Ramos (cell line): Measurements from ENCODE around the gene PLCG2.
"Not testable (repeated sequence)": the region's sequence is repeated elsewhere in the genome, so short reads cannot be mapped to it uniquely, and the experiment has no call there.

Experiments
- in situ Hi-C: fragments of 300-500 bp; cut with MboI; formaldehyde crosslinking; loops from one replicate; pipeline ENCODE4 v1.14.3; 2022; ENCODE audit warnings: low sequenced_read_pairs; ENCODE audit not compliant: unreplicated experiment

PLCG2 gene

GRCh38 chr16:81748476-81749198 is 30.5 kb upstream of the PLCG2 start:
- in situ Hi-C loops = loop anchor here (25.0 kb wide), 1 partner anchor 711 kb away; the partner anchor contains the start of gene ATMIN

GRCh38 chr16:81752225-81752875 is 26.7 kb upstream of the PLCG2 start:
- in situ Hi-C loops = no loop called here

GRCh38 chr16:81752876-81753227 is 26.2 kb upstream of the PLCG2 start:
- in situ Hi-C loops = no loop called here

- in situ Hi-C loops = no loop called here
Observed at GRCh38 chr16:81754858-81755257, 24.2 kb upstream of the PLCG2 start.

GRCh38 chr16:81755915-81756614 is 23.0 kb upstream of the PLCG2 start:
- in situ Hi-C loops = no loop called here

GRCh38 chr16:81756615-81757356 is 22.3 kb upstream of the PLCG2 start:
- in situ Hi-C loops = no loop called here

- in situ Hi-C loops = no loop called here
Observed at GRCh38 chr16:81758376-81758775, 20.7 kb upstream of the PLCG2 start.

GRCh38 chr16:81762322-81762721 is 16.8 kb upstream of the PLCG2 start:
- in situ Hi-C loops = not testable (repeated sequence)

- in situ Hi-C loops = no loop called here
Observed at GRCh38 chr16:81765111-81765919, 13.8 kb upstream of the PLCG2 start.

GRCh38 chr16:81765969-81766368 is 13.1 kb upstream of the PLCG2 start:
- in situ Hi-C loops = no loop called here

- in situ Hi-C loops = no loop called here
Observed at GRCh38 chr16:81767987-81768592, 11.0 kb upstream of the PLCG2 start.

GRCh38 chr16:81770008-81770407 is 9.1 kb upstream of the PLCG2 start:
- in situ Hi-C loops = no loop called here

GRCh38 chr16:81774348-81774747 is 4.7 kb upstream of the PLCG2 start:
- in situ Hi-C loops = no loop called here

GRCh38 chr16:81775570-81775969 is 3.5 kb upstream of the PLCG2 start:
- in situ Hi-C loops = no loop called here

- in situ Hi-C loops = no loop called here
Observed at GRCh38 chr16:81778231-81778630, 860 bp upstream of the PLCG2 start.

- in situ Hi-C loops = no loop called here
Observed at GRCh38 chr16:81779536-81780320, 637 bp downstream of the PLCG2 start.

- in situ Hi-C loops = no loop called here
Observed at GRCh38 chr16:81780350-81780749, 1.3 kb downstream of the PLCG2 start.

- in situ Hi-C loops = no loop called here
Observed at GRCh38 chr16:81782236-81782635, 3.1 kb downstream of the PLCG2 start.
